Astrocyte of the hippocampus (primary cell): Measurements from ENCODE around the gene FMN1.
A peak's percentile ranks its signal among the peaks of the same experiment; 100 is the strongest.

Experiments
- DNase-seq: peaks from one replicate; pipeline ENCODE4 v3.0.0; 2011; ENCODE audit warnings: low read depth, low spot score

Gene FMN1

GRCh38 chr15:32730677-32731654, 463.5 kb downstream of the FMN1 start:
- peak; percentile 71 for DNase-seq

- no peak for DNase-seq
Observed at GRCh38 chr15:32729700-32730395, 464.7 kb downstream of the FMN1 start.

GRCh38 chr15:32723171-32723948, 471.2 kb downstream of the FMN1 start:
- no peak for DNase-seq

GRCh38 chr15:32722136-32722535, 472.4 kb downstream of the FMN1 start:
- DNase-seq: no peak

GRCh38 chr15:32721596-32721995, 472.9 kb downstream of the FMN1 start:
- DNase-seq: no peak

GRCh38 chr15:32718821-32719716, 475.4 kb downstream of the FMN1 start:
- peak; percentile 63 for DNase-seq

GRCh38 chr15:32718227-32718820, 476.2 kb downstream of the FMN1 start:
- no peak for DNase-seq

- peak; percentile 70 for DNase-seq
Observed at GRCh38 chr15:32717426-32718226, 476.9 kb downstream of the FMN1 start, which contains the start of gene GREM1. Gene GREM1, plus strand, starts transcription at chr15:32718004. Its CDS starts 12,687 bp downstream, at chr15:32730691.

GRCh38 chr15:32716915-32717425, 477.5 kb downstream of the FMN1 start:
- DNase-seq: no peak

- DNase-seq: no peak
Observed at GRCh38 chr15:32716216-32716914, 478.1 kb downstream of the FMN1 start.
